ENCODE measurements around the gene COL4A2.
"Not testable (repeated sequence)": the region's sequence is repeated elsewhere in the genome, so short reads cannot be mapped to it uniquely, and the experiment has no call there.

COL4A2 gene

GRCh38 chr13:110450016-110450900 lies 143.2 kb downstream of the COL4A2 start:
- DNase-seq (ENCODE audit: low read depth in 3 of 3, low spot score in 1 of 3), result no peak

DNA sequence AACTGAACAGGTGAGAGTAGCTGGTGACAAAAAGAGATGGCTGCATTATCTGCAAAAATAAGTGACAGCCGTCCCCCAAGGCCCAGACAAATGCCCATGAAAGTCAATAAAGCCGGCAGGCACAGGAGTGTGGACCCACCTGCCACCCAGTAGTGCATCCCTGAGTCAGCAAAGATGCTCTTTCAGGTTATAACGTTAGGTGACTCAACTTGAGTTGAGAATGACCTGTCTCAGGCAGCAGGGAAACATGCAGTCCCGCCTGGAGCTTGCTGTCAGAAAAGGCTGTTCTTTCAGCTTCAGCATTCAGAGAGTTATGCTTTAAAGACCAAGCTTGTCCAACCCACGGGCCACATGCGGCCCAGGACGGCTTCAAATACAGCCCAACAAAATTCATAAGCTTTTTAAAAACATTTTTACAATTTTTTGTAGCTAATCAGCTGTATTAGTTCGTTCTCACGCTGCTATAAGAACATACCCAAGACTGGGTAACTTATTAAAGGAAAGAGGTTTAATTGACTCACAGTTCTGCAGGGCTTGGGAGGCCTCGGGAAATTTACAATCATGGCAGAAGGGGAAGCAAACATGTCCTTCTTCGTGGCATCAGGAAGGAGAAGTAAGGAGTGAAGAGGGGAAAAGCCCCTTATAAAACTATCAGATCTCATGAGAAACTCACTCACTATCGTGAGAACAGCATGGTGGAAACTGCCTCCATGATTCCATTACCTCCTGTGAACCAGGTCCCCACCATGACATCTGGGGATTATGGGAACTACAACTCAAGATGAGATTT lies 144.1 kb downstream of the COL4A2 start:
- no peak for DNase-seq (ENCODE audit: low read depth in 3 of 3, low spot score in 1 of 3)

DNA sequence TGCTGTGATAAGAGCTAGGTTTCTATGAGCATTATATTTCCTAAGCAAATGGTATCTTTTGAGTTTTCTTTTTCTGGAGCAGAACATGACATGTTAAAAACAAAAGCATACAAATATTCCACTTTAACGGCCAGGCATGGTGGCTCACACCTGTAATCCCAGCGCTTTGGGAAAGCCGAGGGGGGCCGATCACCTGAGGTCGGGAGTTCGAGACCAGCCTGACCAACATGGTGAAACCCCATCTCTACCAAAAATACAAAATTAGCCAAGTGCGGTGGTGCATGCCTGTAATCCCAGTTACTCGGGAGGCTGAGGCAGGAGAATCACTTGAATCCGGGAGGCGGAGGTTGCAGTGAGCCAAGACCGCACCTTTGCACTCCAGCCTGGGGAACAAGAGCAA lies 146.0 kb downstream of the COL4A2 start:
- not testable (repeated sequence) for DNase-seq (ENCODE audit: low read depth in 3 of 3, low spot score in 1 of 3)

DNA sequence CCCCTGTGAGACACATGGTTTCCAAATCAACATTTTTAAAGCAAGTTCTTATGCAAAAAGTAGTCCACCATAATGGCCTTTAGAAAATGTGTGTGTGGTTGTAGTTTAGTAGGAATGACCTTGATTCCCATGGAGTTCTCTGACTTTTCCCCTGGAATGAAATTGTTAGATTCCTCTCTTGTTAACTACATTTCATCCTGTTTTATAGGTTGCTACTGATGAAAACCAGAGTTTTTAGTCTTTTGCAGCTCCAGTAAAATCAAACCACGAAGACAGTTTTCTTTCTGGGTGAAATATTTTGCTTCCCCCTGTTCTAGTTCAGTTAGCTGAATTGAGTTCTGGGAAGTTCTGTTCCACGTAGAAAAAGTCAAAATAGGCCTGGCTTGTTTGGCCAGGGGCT lies 146.7 kb downstream of the COL4A2 start:
- DNase-seq (ENCODE audit: low read depth in 3 of 3, low spot score in 1 of 3), result no peak

GRCh38 chr13:110454227-110454859 lies 147.3 kb downstream of the COL4A2 start:
- no peak for DNase-seq (ENCODE audit: low read depth in 3 of 3, low spot score in 1 of 3)

GRCh38 chr13:110454956-110455355 lies 147.9 kb downstream of the COL4A2 start:
- DNase-seq (ENCODE audit: low read depth in 3 of 3, low spot score in 1 of 3), result no peak

DNA sequence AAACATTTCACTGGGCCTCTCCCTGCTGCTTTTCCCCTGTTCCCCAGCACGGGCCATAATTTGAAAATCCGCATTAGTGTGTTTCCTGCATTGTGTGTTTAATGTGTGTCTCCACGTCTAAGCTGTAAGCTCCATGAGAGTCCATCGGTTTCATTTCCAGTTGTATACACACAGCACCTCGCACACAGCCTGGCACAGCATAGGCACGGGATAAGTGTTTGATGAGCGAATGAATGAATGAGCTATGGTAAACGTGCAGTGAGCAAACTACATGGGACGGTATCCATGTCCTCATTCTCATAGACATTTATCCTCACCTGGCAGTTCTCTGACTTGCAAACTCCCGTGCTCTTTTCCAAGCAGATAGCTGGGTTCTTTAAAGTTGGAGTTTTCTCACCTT lies 148.4 kb downstream of the COL4A2 start:
- DNase-seq (ENCODE audit: low read depth in 3 of 3, low spot score in 1 of 3), result no peak

DNA sequence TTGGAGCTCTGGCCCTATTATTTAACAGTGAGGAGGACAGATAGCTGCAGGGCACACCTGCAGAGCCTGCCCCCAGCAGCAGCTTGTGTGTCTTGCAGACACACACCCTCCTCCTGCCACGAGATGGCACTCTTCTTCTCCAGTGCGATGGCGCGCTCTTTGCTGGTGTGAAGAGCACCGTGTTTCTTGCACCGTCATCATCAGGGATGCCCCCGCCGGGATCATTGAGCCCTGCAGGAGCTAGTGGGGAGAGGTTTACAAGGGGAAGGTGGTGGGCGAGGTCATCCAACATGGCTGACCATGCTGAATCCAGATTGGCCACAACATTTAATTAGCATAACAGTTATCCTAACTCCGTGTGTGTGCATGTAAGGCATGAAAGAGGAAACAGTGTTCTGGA lies 148.9 kb downstream of the COL4A2 start:
- DNase-seq (ENCODE audit: low read depth in 3 of 3, low spot score in 1 of 3), result peak in 2 of 3 donors; percentile 24 to 30

DNA sequence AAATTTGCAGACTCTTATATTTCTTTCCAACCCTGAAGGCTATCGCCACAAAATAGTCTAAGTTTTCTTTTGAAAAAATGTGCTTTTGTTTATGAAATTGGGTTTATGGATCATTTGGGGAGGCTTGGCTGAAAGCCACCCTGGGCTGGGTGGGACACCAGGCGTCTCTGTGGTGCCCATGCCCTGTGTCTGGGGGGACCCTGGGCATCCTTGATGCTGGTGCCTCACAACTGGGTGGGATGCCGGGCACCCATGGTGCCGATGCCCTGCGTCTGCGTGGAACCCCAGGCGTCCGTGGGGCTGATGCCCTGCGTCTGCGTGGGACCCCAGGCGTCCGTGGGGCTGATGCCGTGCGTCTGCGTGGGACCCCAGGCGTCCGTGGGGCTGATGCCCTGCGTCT lies 149.5 kb downstream of the COL4A2 start:
- DNase-seq (ENCODE audit: low read depth in 3 of 3, low spot score in 1 of 3), result no peak

GRCh38 chr13:110457361-110457760 lies 150.3 kb downstream of the COL4A2 start:
- no peak for DNase-seq (ENCODE audit: low read depth in 3 of 3, low spot score in 1 of 3)

DNA sequence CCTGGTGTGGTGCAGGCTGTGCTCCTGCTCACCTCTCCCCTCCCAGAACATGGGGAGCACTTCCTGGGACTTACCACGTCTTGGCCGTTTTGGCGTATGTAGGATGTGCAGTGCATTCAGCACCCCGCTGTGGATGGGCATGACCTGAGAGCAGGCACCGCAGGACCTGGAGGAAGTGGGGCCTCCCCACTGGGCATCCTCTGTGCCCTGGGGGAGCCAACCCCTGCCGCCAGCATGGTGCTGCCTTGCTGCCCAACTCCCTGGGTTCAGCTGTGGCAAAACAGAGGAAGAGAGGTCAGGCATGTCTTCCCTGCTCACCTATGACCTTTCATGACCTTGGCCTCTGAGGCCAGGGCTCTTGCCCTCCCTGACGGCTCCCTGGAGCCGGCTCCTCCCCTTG lies 150.9 kb downstream of the COL4A2 start:
- no peak for DNase-seq (ENCODE audit: low read depth in 3 of 3, low spot score in 1 of 3)

DNA sequence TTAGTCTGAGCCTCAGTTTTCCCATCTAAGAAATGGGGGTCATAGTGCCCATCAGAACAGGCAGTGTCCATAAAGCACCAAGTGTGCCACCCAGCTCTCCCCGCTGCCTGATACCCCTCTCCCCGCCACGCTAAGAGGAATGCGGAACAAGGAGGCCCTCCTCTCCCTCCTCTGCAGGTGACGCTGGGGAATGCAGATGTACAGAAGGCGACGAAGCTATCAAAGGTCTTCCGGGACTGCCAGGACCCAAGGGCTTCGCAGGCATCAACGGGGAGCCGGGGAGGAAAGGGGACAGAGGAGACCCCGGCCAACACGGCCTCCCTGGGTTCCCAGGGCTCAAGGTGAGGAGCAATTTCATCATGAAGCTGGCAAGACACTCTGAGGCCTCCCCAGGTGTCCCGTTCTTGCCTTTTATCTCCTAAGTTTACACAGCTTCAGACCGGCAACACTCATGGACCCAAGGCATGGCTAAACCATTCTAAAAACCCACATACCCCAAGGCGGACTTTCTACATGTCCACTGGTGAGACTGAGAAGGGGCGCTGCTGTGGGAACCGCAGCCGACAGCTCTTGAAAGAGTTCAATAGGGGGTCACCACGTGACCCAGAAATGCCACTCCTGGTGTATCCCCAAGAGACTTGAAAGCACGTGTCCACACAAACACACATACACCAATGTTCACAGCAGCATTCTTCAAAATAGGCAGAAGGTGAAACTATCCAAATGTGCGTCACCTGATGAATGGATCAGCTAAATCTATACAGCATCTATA lies 151.7 kb downstream of the COL4A2 start:
- DNase-seq (ENCODE audit: low read depth in 3 of 3, low spot score in 1 of 3), result no peak

DNA sequence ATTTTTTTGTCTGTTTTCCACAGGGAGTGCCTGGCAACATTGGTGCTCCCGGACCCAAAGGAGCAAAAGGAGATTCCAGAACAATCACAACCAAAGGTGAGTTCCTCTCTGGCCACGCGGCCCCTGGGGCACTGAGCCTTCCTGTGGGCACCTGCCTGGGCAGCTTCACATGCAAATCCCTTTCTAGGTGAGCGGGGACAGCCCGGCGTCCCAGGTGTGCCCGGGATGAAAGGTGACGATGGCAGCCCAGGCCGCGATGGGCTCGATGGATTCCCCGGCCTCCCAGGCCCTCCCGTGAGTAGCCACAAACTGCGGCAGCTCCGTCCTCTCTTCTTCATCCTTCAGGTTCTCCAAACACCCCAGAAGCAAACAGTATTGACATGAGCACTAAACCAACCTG lies 155.0 kb downstream of the COL4A2 start:
- no peak for DNase-seq (ENCODE audit: low read depth in 3 of 3, low spot score in 1 of 3)

DNA sequence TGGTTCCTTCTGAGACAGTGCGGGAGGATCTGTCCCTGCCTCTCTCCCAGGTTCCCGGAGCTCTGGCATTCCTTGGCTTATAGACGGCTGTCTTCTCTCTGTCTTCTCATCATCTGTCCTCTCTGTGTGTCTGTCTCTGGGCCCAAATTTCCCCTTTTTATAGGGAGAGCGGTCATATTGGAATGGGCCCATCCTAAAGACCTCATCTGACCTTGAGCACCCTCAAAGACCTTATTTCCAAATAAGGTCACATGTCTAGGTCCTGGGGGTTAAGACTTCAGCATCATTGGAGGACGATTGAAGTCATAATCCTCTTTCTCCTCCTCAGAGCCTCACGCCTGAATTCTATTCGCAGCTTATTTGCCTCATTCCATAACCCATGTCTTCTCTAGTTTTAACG lies 156.1 kb downstream of the COL4A2 start:
- no peak for DNase-seq (ENCODE audit: low read depth in 3 of 3, low spot score in 1 of 3)

DNA sequence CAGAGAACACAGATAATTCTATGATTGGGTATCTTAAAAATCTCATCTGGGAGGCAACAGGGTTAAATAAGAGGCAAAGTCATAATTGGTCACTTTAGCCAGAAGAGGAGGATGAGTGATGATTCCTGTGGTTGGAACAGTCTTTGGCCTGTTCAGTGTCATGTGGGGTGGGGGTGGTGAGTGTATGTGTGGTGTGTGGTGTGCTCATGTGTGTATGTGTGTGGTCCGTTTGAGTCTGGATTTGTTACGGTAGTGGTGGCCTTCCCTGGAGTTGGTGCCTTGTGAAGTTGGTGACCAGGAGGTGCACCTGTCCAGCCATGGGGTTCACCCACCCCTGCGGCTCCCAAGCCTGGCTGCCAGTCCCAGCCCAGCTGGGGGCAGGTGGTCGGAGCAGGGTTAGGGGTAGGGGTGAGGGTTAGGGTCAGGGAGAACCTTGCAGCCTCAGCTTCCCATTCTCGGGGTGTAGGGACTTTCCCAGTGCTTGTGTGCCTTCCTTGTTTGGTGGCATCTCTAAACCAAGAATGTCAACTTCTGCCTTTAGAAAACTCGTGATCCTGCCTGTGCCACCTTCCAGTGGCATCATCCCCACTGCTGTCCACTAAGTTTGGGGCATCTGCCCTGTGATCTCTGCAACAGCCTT lies 156.9 kb downstream of the COL4A2 start:
- no peak for DNase-seq (ENCODE audit: low read depth in 3 of 3, low spot score in 1 of 3)

DNA sequence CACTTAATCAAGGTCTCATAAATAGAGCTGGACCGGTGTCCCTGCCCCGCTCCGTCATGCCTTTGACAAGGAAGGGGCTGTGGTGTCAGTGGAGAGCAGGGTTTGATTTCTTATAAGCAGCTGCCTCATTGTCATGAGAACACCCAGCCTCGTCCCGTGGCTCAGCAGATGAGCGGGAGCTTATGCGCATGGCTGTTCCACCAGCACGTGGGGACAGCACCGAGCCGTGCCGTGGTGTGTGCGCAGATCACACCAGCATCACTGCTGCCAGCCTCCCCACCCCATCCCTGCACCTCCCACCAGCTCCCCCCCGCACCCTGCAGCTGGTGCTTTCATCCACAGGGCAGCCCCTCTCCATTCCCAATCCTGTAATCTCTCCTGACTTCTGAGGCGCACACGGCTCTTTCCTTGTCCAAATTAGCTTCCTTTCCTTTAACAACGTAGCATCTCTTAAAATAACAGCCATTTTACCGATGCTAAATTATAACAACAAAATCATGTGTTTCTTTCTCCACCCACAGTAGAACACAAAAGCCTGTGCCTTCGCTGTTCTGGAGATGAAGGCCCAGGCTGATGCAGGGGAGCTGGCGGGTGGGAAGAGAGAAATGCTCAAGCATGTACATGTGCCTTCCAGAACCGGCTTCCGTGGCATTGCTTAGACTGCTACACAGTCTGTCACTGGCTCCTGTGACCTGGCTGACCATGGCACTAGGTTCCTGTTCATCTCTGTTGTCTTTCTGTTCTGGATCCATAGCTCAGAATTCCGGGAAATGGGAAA lies 157.7 kb downstream of the COL4A2 start:
- no peak for DNase-seq (ENCODE audit: low read depth in 3 of 3, low spot score in 1 of 3)

GRCh38 chr13:110465696-110466095 lies 158.6 kb downstream of the COL4A2 start:
- DNase-seq (ENCODE audit: low read depth in 3 of 3, low spot score in 1 of 3), result no peak

GRCh38 chr13:110466266-110466915 lies 159.3 kb downstream of the COL4A2 start:
- no peak for DNase-seq (ENCODE audit: low read depth in 3 of 3, low spot score in 1 of 3)

DNA sequence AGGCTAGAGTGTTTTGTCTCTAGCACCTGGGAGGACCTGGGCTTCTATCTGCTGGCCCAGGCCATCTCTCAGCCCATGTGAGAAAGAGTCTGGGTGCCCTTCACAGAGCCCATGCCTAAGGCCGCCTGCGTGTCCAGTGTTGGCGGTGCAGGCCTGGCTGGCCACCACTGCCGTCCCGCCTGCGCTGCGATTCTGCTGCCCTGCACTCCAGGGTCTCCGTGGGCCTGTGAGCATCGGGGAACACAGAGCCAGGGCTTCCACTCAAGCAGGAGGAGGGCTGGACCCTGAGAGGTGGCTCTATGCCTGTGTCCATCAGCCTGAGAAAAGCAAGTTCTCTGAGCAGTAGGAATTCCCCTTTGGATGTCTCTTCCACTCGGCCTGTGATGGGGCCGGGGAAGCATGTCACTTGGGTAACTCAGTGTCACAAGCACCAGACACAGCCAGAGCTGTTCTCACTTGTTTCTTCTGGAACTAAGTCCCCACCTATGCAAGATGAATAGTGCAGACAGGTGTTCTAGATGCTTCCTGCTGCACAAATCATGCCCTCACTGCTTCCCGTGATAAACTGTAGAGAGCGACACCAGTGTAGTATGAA lies 160.5 kb downstream of the COL4A2 start:
- DNase-seq (ENCODE audit: low read depth in 3 of 3, low spot score in 1 of 3), result no peak

Measured in stimulated activated CD4-positive, alpha-beta T cell treated with anti-CD3 and anti-CD28 coated beads, TNF-alpha, amount 100 ng/mL, for 1 hour (primary cell).